HG03558 (cell line): ENCODE data around the gene MAPK13.

Experiments used
- ATAC-seq: cut with Tn5 transposase; IDR thresholded peaks from one replicate; pipeline ENCODE4 v1.9.1; 2021; ENCODE audit warnings: moderate number of reproducible peaks; ENCODE audit not compliant: unreplicated experiment; ENCODE audit errors: extremely low read depth

The MAPK13 gene

GRCh38 chr6:36142971-36143838 is 12.9 kb downstream of the MAPK13 start:
- no peak for ATAC-seq

GRCh38 chr6:36145495-36145894 is 15.2 kb downstream of the MAPK13 start:
- no peak for ATAC-seq

GRCh38 chr6:36147294-36147693 is 17.0 kb downstream of the MAPK13 start:
- ATAC-seq: no peak

GRCh38 chr6:36149476-36149875 is 19.2 kb downstream of the MAPK13 start:
- no peak for ATAC-seq

- ATAC-seq: no peak
Measured at GRCh38 chr6:36150283-36150682, 20.0 kb downstream of the MAPK13 start.

GRCh38 chr6:36154286-36154685 is 24.0 kb downstream of the MAPK13 start:
- no peak for ATAC-seq

- ATAC-seq: no peak
Measured at GRCh38 chr6:36155662-36156061, 25.3 kb downstream of the MAPK13 start.

- ATAC-seq: no peak
Measured at GRCh38 chr6:36160147-36160760, 29.9 kb downstream of the MAPK13 start.

GRCh38 chr6:36169023-36170007 is 39.0 kb downstream of the MAPK13 start:
- ATAC-seq: no peak

GRCh38 chr6:36170704-36171103 is 40.4 kb downstream of the MAPK13 start:
- ATAC-seq: no peak

- no peak for ATAC-seq
Measured at GRCh38 chr6:36171573-36171972, 41.3 kb downstream of the MAPK13 start.

GRCh38 chr6:36177166-36177565 is 46.9 kb downstream of the MAPK13 start:
- no peak for ATAC-seq

- no peak for ATAC-seq
Measured at GRCh38 chr6:36178544-36178943, 48.2 kb downstream of the MAPK13 start.

GRCh38 chr6:36180126-36180525 is 49.8 kb downstream of the MAPK13 start:
- ATAC-seq: no peak

- ATAC-seq: no peak
Measured at GRCh38 chr6:36184311-36184710, 54.0 kb downstream of the MAPK13 start.

GRCh38 chr6:36186199-36186598 is 55.9 kb downstream of the MAPK13 start:
- no peak for ATAC-seq

GRCh38 chr6:36187446-36187845 is 57.1 kb downstream of the MAPK13 start:
- no peak for ATAC-seq
